AG04450 (cell line): ENCODE results near the gene MORF4L1. TPM values are rescaled to one million over a fixed set of nuclear protein-coding genes. Genes with fewer than 3 reads are reported as not detected.
"Not testable (repeated sequence)": the region's sequence is repeated elsewhere in the genome, so short reads cannot be mapped to it uniquely, and the experiment has no call there.

Source experiments
- CTCF ChIA-PET: fragments of 300-600, 350-600 bp; formaldehyde crosslinking; extraction: SDS; loops from one replicate; lab custom pipeline; 2022; ENCODE audit warnings: antibody characterized with exemption, inconsistent platforms; lab: Charles Lee
- POLR2A ChIA-PET: fragments of 350-600 bp; formaldehyde crosslinking; extraction: SDS; loops from one replicate; lab custom pipeline; 2021; ENCODE audit warnings: antibody characterized with exemption, inconsistent platforms; lab: Yijun Ruan, JAX
- DNase-seq: peaks from one replicate; pipeline ENCODE4 v3.0.0-alpha.2; 2011; ENCODE audit warnings: low read depth, low spot score
- H3K27ac ChIP-seq: one replicate; pipeline ENCODE4 v1.5.1; 2012; ENCODE audit warnings: low read depth, low read length, control low read depth
- H3K27me3 ChIP-seq: one replicate; pipeline ENCODE4 v1.6.0; 2012; ENCODE audit warnings: low read length; ENCODE audit not compliant: control insufficient read depth, insufficient read depth
- H3K4me3 ChIP-seq: 2 replicates; pipeline ENCODE4 v1.5.1; 2011; ENCODE audit warnings: mild to moderate bottlenecking, low read depth, low read length, control low read depth
- H3K9me3 ChIP-seq: 2 replicates; pipeline ENCODE4 v1.5.1; 2012; ENCODE audit warnings: low read length; ENCODE audit not compliant: control insufficient read depth, insufficient read depth
- polyA plus RNA-seq: library from polyadenylated mRNA; depleted of rRNA; stranded (reverse); fragments of >200 nt; gene quantifications from 2 replicates; pipeline ENCODE4 v1.2.3, GENCODE V29; 2011
- TF ChIP-seq, protein P1 (sequence below): IDR thresholded peaks from 2 replicates; pipeline ENCODE4 v1.5.1; 2011; ENCODE audit warnings: low read depth, low read length, control low read depth, inconsistent platforms

Gene MORF4L1
- polyA plus RNA-seq, 1 experiment, result 426 TPM

GRCh38 chr15:78925076-78925624 lies 52.5 kb downstream of the MORF4L1 start:
- ChIA-PET CTCF (interaction anchor here (1.6 kb wide), 1 partner anchor 15 kb away, joined by 3 read pairs; no protein-coding TSS in a partner anchor), POLR2A (no interaction called here)
- DNase-seq, result no peak
- H3K27ac ChIP-seq, result no peak overlapping the region
- no peaks in the 10 kb centered on the region; the same call in 1 of the 2 replicates for H3K9me3 ChIP-seq
- no peaks in the 10 kb centered on the region for H3K27me3 ChIP-seq
- H3K4me3 ChIP-seq, result no peak overlapping the region
- TF ChIP-seq, protein P1, sequence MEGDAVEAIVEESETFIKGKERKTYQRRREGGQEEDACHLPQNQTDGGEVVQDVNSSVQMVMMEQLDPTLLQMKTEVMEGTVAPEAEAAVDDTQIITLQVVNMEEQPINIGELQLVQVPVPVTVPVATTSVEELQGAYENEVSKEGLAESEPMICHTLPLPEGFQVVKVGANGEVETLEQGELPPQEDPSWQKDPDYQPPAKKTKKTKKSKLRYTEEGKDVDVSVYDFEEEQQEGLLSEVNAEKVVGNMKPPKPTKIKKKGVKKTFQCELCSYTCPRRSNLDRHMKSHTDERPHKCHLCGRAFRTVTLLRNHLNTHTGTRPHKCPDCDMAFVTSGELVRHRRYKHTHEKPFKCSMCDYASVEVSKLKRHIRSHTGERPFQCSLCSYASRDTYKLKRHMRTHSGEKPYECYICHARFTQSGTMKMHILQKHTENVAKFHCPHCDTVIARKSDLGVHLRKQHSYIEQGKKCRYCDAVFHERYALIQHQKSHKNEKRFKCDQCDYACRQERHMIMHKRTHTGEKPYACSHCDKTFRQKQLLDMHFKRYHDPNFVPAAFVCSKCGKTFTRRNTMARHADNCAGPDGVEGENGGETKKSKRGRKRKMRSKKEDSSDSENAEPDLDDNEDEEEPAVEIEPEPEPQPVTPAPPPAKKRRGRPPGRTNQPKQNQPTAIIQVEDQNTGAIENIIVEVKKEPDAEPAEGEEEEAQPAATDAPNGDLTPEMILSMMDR, result no peak

GRCh38 chr15:78925956-78926743 lies 53.5 kb downstream of the MORF4L1 start:
- H3K4me3 ChIP-seq, result no peak overlapping the region
- ChIA-PET CTCF (interaction anchor here (1.6 kb wide), 1 partner anchor 16 kb away, joined by 3 read pairs; no protein-coding TSS in a partner anchor), POLR2A (no interaction called here)
- H3K9me3 ChIP-seq, result no peaks in the 10 kb centered on the region; the same call in 1 of the 2 replicates
- no peak overlapping the region for H3K27ac ChIP-seq
- no peak for DNase-seq
- TF ChIP-seq, protein P1, result no peak
- H3K27me3 ChIP-seq, result no peaks in the 10 kb centered on the region

DNA sequence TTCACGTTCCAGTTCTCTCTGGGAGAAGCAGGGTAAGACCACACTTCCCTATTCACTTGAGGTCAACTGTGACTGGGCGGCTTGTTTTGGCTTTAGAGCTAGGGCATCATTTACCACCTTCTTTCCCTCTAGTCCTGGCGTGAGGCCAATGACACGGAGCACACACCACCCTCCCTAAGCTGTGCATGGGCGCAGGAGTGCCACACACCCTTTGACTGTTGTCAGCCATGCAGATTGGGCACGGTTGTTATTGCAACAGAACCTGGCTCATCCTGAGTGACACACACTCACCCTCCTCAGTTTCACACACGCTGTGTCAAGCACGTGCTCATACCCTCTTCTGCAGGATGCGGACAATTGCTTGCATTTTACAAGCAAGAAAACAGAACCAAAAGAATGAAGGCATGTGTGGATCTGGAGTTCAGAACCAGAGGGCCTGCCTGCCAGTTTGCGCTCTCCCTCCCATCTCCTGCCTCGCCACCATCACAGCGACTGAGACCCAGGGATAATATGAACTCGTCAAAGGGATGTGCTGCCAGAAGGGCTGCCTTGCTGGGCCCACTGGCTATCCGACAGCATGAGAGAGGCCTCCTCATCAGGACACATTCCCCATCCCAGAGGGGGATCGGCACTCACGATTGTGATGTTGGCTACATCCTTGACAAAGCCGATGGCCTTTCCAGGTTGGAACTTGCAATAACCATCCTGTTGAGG lies 54.5 kb downstream of the MORF4L1 start:
- DNase-seq, result no peak
- H3K9me3 ChIP-seq, result no peaks in the 10 kb centered on the region; the same call in 1 of the 2 replicates
- TF ChIP-seq, protein P1, result no peak
- ChIA-PET POLR2A (no interaction called here), CTCF (no interaction called here)
- H3K27ac ChIP-seq, result no peak overlapping the region
- H3K4me3 ChIP-seq, result no peak overlapping the region
- no peaks in the 10 kb centered on the region for H3K27me3 ChIP-seq

DNA sequence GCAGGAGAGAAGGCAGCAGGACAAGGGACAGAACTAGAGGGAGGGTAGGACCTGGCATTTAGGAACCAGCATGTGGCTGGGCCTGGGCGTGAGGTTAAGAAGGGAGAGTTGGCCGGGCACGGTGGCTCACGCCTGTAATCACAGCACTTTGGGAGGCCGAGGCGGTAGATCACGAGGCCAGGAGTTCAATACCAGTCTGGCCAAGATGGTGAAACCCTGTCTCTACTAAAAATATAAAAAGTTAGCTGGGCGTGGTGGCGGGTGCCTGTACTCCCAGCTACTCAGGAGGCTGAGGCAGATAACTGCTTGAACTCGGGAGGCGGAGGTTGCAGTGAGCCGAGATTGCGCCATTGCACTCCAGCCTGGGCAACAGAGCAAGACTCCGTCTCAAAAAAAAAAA lies 55.5 kb downstream of the MORF4L1 start:
- H3K27me3 ChIP-seq, H3K27ac ChIP-seq, DNase-seq, CTCF ChIA-PET, H3K9me3 ChIP-seq, H3K4me3 ChIP-seq, POLR2A ChIA-PET: not testable (repeated sequence)

DNA sequence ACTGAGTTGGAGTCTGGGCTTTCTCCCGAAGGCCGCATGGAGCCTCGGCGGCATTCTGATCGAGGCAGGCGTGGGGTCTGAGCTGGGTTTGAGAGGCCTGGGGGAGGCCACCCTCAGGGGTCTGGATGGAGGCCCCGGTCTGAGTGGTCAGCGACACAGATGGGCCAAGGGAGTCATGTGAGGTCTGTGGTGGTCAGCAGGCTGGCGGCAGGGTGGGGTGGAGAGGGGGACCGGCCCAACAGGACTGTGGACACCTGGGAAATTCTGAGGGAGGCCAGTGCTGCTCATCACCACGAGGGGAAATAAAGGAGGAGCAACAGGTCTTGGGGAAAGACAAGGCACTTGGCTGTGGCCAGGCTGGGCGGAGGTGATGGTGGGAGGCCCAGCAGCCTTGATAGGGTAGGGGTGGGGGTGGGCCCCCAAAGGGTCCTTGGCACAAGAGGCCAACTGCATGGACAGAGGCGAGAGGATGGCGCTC lies 56.0 kb downstream of the MORF4L1 start:
- ChIA-PET CTCF (no interaction called here), POLR2A (no interaction called here)
- H3K4me3 ChIP-seq, result no peak overlapping the region
- peaks cover 3% of the 10 kb centered on the region for H3K27me3 ChIP-seq
- H3K9me3 ChIP-seq, result no peaks in the 10 kb centered on the region; the same call in 1 of the 2 replicates
- DNase-seq, result no peak
- TF ChIP-seq, protein P1, result no peak
- H3K27ac ChIP-seq, result no peak overlapping the region
